MM.1S (cell line): ENCODE data around the gene PIGN.

Experiments
- DNase-seq: peaks from one replicate; pipeline ENCODE4 v3.0.0-alpha.2; 2015
- H2AFZ ChIP-seq: fragments of 300-600 bp; sonication (generic); 2 replicates; pipeline ENCODE4 v1.6.0; 2016; ENCODE audit warnings: antibody characterized with exemption, low read length
- H3F3A ChIP-seq: fragments of 300-600 bp; sonication (generic); 2 replicates; pipeline ENCODE4 v1.6.1; 2016; ENCODE audit warnings: mild to moderate bottlenecking, antibody characterized with exemption, low read length, moderate library complexity, mixed read lengths; ENCODE audit not compliant: insufficient read depth
- H3K27ac ChIP-seq: fragments of 300-600 bp; sonication (generic); 2 replicates; pipeline ENCODE4 v1.5.1; 2016; ENCODE audit warnings: mild to moderate bottlenecking, low read length
- H3K27me3 ChIP-seq: fragments of 300-600 bp; sonication (generic); replicated peaks from 2 replicates; pipeline ENCODE4 v1.6.0; 2016; ENCODE audit warnings: low read length; ENCODE audit not compliant: insufficient read depth
- H3K36me3 ChIP-seq: fragments of 300-600 bp; sonication (generic); replicated peaks from 2 replicates; pipeline ENCODE4 v1.6.1; 2016; ENCODE audit warnings: mild to moderate bottlenecking, low read length, mixed read lengths; ENCODE audit not compliant: insufficient read depth
- H3K4me1 ChIP-seq: fragments of 300-600 bp; sonication (generic); 2 replicates; pipeline ENCODE4 v1.6.1; 2016; ENCODE audit warnings: low read length, mixed read lengths
- H3K4me2 ChIP-seq: fragments of 300-600 bp; sonication (generic); 2 replicates; pipeline ENCODE4 v1.6.0; 2016; ENCODE audit warnings: low read depth, low read length
- H3K4me3 ChIP-seq: fragments of 300-600 bp; sonication (generic); 2 replicates; pipeline ENCODE4 v1.5.1; 2016; ENCODE audit warnings: low read length, mixed read lengths
- H3K79me2 ChIP-seq: fragments of 300-600 bp; sonication (generic); 2 replicates; pipeline ENCODE4 v1.6.1; 2016; ENCODE audit warnings: mixed run types, low read length, mixed read lengths
- H3K9ac ChIP-seq: fragments of 300-600 bp; sonication (generic); 2 replicates; pipeline ENCODE4 v1.6.1; 2016; ENCODE audit warnings: low read length, mixed read lengths
- H3K9me2 ChIP-seq: fragments of 300-600 bp; sonication (generic); replicated peaks from 2 replicates; pipeline ENCODE4 v1.6.1; 2016; ENCODE audit warnings: mild to moderate bottlenecking, low read length, mixed read lengths; ENCODE audit not compliant: insufficient read depth
- H3K9me3 ChIP-seq: fragments of 300-600 bp; sonication (generic); replicated peaks from 2 replicates; pipeline ENCODE4 v1.6.1; 2016; ENCODE audit warnings: mild to moderate bottlenecking, low read length, mixed read lengths; ENCODE audit not compliant: insufficient read depth
- H4K20me1 ChIP-seq: fragments of 300-600 bp; sonication (generic); 2 replicates; pipeline ENCODE4 v1.6.1; 2016; ENCODE audit warnings: mild to moderate bottlenecking, low read length, moderate library complexity, mixed read lengths; ENCODE audit not compliant: insufficient read depth
- CTCF ChIP-seq: fragments of 300-600 bp; sonication (generic); IDR thresholded peaks from 2 replicates; pipeline ENCODE4 v1.5.1; 2016; ENCODE audit warnings: antibody characterized with exemption, low read length, mixed read lengths
- EZH2 ChIP-seq: fragments of 300-600 bp; sonication (generic); optimal IDR thresholded peaks from 2 replicates; pipeline ENCODE3; 2017; ENCODE audit warnings: low read depth, mild to moderate bottlenecking, antibody characterized with exemption, low read length, mixed read lengths
- EZH2phosphoT487 ChIP-seq: fragments of 300-600 bp; sonication (generic); IDR thresholded peaks from 2 replicates; pipeline ENCODE4 v1.6.1; 2018; ENCODE audit warnings: antibody characterized with exemption, low read length

PIGN gene

DNA sequence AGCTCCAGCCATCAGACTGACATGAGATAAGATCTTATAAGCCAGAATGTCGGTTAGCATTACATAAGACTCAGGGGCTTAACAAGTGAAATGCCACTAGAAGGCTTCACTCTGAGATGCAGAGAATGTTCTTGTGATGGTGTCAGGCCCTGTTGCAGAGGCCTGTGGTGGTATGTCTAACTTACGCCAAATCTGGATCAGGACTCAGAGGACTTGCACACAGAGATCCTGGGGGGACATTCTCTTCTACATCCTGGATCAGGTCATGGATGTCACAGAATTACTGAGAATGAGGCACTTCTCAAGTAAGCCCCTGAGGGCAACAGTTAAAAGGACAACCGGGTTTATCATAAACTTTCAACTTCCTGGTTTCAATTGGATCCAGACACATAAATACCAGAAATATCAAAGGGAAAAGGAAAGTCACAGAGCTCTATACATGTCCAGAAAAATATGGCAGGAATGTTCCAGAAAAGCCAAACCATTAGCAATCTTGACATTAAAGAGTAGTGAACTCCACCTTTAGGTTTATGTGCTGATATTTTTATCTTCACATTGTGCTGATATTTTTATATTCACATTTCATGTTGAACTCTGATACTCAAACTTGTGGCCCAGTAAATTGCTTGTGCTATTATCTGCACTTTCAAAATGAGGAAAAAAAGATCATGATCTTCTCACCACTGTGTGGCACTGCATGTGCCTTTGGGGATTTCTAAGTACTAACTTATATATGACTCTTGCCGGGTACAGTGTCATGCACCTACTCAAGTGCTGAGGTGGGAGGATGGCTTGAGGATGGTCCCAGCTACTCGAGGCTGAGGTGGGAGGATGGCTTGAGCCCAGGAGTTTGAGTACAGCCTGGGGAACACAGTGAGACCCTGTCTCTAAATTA lies 156.5 kb downstream of the PIGN start:
- Histone ChIP-seq H3K9ac (no peak overlapping the region), H3K9me2 (no peaks in the 10 kb centered on the region), H3K79me2 (no peaks in the 10 kb centered on the region), H3K4me3 (no peak overlapping the region), H3F3A (no peaks in the 10 kb centered on the region), H3K4me2 (no peak overlapping the region), H3K4me1 (no peaks in the 10 kb centered on the region), H3K27me3 (no peaks in the 10 kb centered on the region), H4K20me1 (no peaks in the 10 kb centered on the region), H3K9me3 (no peaks in the 10 kb centered on the region), H2AFZ (no peak overlapping the region), H3K36me3 (no peaks in the 10 kb centered on the region), H3K27ac (no peak overlapping the region)
- TF ChIP-seq EZH2, result no peak
- TF ChIP-seq EZH2phosphoT487, result no peak
- DNase-seq, result no peak

- no peak for DNase-seq
- Histone ChIP-seq H3K9me2 (no peaks in the 10 kb centered on the region), H3K27ac (no peak overlapping the region), H3K27me3 (no peaks in the 10 kb centered on the region), H3K36me3 (no peaks in the 10 kb centered on the region), H3K4me1 (no peaks in the 10 kb centered on the region), H3K9ac (no peak overlapping the region), H3K4me2 (no peak overlapping the region), H2AFZ (no peak overlapping the region), H3F3A (no peaks in the 10 kb centered on the region), H3K4me3 (no peak overlapping the region), H4K20me1 (no peaks in the 10 kb centered on the region), H3K79me2 (no peaks in the 10 kb centered on the region), H3K9me3 (no peaks in the 10 kb centered on the region)
- TF ChIP-seq EZH2phosphoT487, result no peak
- TF ChIP-seq EZH2, result no peak
- no peak for TF ChIP-seq CTCF
Observed at GRCh38 chr18:62028715-62029114, 158.1 kb downstream of the PIGN start.

GRCh38 chr18:62027914-62028520 lies 158.8 kb downstream of the PIGN start:
- H3K36me3 ChIP-seq, result no peaks in the 10 kb centered on the region
- H3K4me1 ChIP-seq, result no peaks in the 10 kb centered on the region
- no peaks in the 10 kb centered on the region for H3K9me3 ChIP-seq
- H3K27ac ChIP-seq, result no peak overlapping the region
- H3K9me2 ChIP-seq, result no peaks in the 10 kb centered on the region
- no peak overlapping the region for H2AFZ ChIP-seq
- no peaks in the 10 kb centered on the region for H3K79me2 ChIP-seq
- DNase-seq, result no peak
- no peaks in the 10 kb centered on the region for H3K27me3 ChIP-seq
- no peaks in the 10 kb centered on the region for H4K20me1 ChIP-seq
- H3K9ac ChIP-seq, result no peak overlapping the region
- no peaks in the 10 kb centered on the region for H3F3A ChIP-seq
- no peak overlapping the region for H3K4me2 ChIP-seq
- TF ChIP-seq CTCF, result no peak
- no peak for TF ChIP-seq EZH2phosphoT487
- TF ChIP-seq EZH2, result no peak
- H3K4me3 ChIP-seq, result no peak overlapping the region

GRCh38 chr18:62026586-62026985 lies 160.3 kb downstream of the PIGN start:
- H3K9me3 ChIP-seq, result no peaks in the 10 kb centered on the region
- H3K9ac ChIP-seq, result no peak overlapping the region
- no peaks in the 10 kb centered on the region for H3K9me2 ChIP-seq
- TF ChIP-seq EZH2phosphoT487 (no peak), CTCF (no peak), EZH2 (no peak)
- H3K4me1 ChIP-seq, result no peaks in the 10 kb centered on the region
- H3K79me2 ChIP-seq, result no peaks in the 10 kb centered on the region
- no peak overlapping the region for H3K4me3 ChIP-seq
- H3K36me3 ChIP-seq, result no peaks in the 10 kb centered on the region
- H3K4me2 ChIP-seq, result no peak overlapping the region
- H3K27me3 ChIP-seq, result no peaks in the 10 kb centered on the region
- no peaks in the 10 kb centered on the region for H4K20me1 ChIP-seq
- H3F3A ChIP-seq, result no peaks in the 10 kb centered on the region
- no peak overlapping the region for H2AFZ ChIP-seq
- no peak for DNase-seq
- no peak overlapping the region for H3K27ac ChIP-seq
